ENCODE results near the gene BANK1.

BANK1 gene

DNA sequence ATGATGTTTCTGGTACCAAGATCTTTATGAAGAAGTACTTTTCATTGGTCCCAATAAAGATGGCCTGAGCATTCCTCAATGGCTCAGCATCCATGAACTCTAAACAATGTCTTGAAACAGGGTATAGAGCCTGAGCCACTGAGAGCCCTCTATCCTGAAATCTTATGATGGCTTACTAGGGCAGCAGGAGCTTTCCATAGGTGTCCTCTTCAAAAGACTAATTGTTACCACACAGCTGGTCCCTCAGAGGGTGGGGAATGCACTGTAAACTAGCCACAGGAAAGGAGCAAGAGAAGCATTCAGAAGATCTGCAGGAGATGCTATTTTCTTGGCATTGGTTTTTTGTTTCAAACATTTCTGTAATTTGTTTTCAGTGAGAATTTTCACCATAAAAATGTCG lies 5.6 kb upstream of the BANK1 start:
- no peak for DNase-seq (ENCODE audit: low read depth)
- Histone ChIP-seq H3K9ac (ENCODE audit: low read length) (no peak overlapping the region), H3K36me3 (ENCODE audit: control insufficient read depth, insufficient read depth, low read length, severe bottlenecking) (no peaks in the 10 kb centered on the region), H3K9me3 (ENCODE audit: control insufficient read depth, low read length) (no peaks in the 10 kb centered on the region), H3K4me1 (ENCODE audit: control insufficient read depth, insufficient read depth, low read length) (no peaks in the 10 kb centered on the region), H3K27me3 (replicated peaks; ENCODE audit: control insufficient read depth, insufficient read depth, low read length) (no peaks in the 10 kb centered on the region), H3K4me3 (ENCODE audit: low read length) (no peak overlapping the region)

- H3K27me3 ChIP-seq (replicated peaks; ENCODE audit: control insufficient read depth, insufficient read depth, low read length): no peaks in the 10 kb centered on the region
- H3K36me3 ChIP-seq (ENCODE audit: control insufficient read depth, insufficient read depth, low read length, severe bottlenecking): no peaks in the 10 kb centered on the region
- H3K4me3 ChIP-seq (ENCODE audit: low read length): no peak overlapping the region
- H3K4me1 ChIP-seq (ENCODE audit: control insufficient read depth, insufficient read depth, low read length): no peaks in the 10 kb centered on the region
- no peak overlapping the region for H3K9ac ChIP-seq (ENCODE audit: low read length)
- no peaks in the 10 kb centered on the region for H3K9me3 ChIP-seq (ENCODE audit: control insufficient read depth, low read length)
- no peak for DNase-seq (ENCODE audit: low read depth)
Observed at GRCh38 chr4:101785486-101785885, 5.0 kb upstream of the BANK1 start.

- H3K4me1 ChIP-seq (ENCODE audit: control insufficient read depth, insufficient read depth, low read length): peaks cover 11% of the 10 kb centered on the region
- DNase-seq (ENCODE audit: low read depth): no peak
- H3K9me3 ChIP-seq (ENCODE audit: control insufficient read depth, low read length): no peaks in the 10 kb centered on the region
- no peaks in the 10 kb centered on the region for H3K27me3 ChIP-seq (replicated peaks; ENCODE audit: control insufficient read depth, insufficient read depth, low read length)
- no peaks in the 10 kb centered on the region for H3K36me3 ChIP-seq (ENCODE audit: control insufficient read depth, insufficient read depth, low read length, severe bottlenecking)
- no peak overlapping the region for H3K4me3 ChIP-seq (ENCODE audit: low read length)
- no peak overlapping the region for H3K9ac ChIP-seq (ENCODE audit: low read length)
Observed at GRCh38 chr4:101787701-101788316, 2.7 kb upstream of the BANK1 start.

DNA sequence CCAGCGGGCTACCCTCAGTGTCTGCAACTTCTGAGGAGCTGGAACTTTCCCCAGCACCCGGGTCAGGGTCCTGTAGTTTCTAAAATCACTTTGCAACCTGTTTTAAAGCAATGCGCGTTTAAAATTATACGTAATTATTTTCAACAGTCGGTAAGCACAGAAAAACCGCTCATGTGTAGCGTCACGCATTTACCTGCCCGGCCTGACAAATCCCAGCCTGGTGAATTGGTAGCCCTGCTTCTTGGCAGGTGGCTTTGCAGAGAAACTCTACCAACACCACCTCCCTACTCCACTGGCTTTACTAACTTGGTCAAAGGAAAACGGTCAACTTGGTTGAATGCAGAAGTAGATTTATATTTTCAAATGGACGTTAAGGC lies 640 bp downstream of the BANK1 start:
- Histone ChIP-seq H3K27me3 (replicated peaks; ENCODE audit: control insufficient read depth, insufficient read depth, low read length) (no peaks in the 10 kb centered on the region), H3K9ac (ENCODE audit: low read length) (peak overlapping the region; percentile 71), H3K9me3 (ENCODE audit: control insufficient read depth, low read length) (no peaks in the 10 kb centered on the region), H3K36me3 (ENCODE audit: control insufficient read depth, insufficient read depth, low read length, severe bottlenecking) (no peaks in the 10 kb centered on the region), H3K4me1 (ENCODE audit: control insufficient read depth, insufficient read depth, low read length) (peaks cover 17% of the 10 kb centered on the region), H3K4me3 (ENCODE audit: low read length) (peak overlapping the region; percentile 73)
- no peak for DNase-seq (ENCODE audit: low read depth)

GRCh38 chr4:101792056-101792590 lies 1.6 kb downstream of the BANK1 start:
- no peak overlapping the region for H3K9ac ChIP-seq (ENCODE audit: low read length)
- peak; percentile 51 for DNase-seq (ENCODE audit: low read depth)
- peaks cover 17% of the 10 kb centered on the region for H3K4me1 ChIP-seq (ENCODE audit: control insufficient read depth, insufficient read depth, low read length)
- no peak overlapping the region for H3K4me3 ChIP-seq (ENCODE audit: low read length)
- H3K36me3 ChIP-seq (ENCODE audit: control insufficient read depth, insufficient read depth, low read length, severe bottlenecking): no peaks in the 10 kb centered on the region
- H3K27me3 ChIP-seq (replicated peaks; ENCODE audit: control insufficient read depth, insufficient read depth, low read length): no peaks in the 10 kb centered on the region
- no peaks in the 10 kb centered on the region for H3K9me3 ChIP-seq (ENCODE audit: control insufficient read depth, low read length)

DNA sequence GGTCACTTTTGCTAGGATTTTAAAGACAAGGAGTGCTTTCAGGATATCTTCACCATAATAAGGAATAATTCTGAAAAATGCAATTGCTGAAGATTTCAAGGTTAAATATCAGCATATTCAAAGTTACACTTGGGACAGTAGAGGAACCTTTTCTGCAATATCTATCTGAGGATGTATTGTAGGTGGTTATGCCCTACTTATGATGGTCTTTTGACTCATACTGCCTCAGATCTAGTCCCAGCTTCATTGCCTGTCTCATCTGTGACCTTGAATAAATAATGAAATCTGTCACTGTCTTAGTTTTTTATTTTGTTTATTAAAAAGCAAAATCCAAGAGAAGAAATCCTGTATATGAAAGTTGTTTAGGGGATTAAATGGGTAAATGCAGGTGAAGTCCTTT lies 2.9 kb downstream of the BANK1 start:
- Histone ChIP-seq H3K4me3 (ENCODE audit: low read length) (no peak overlapping the region), H3K4me1 (ENCODE audit: control insufficient read depth, insufficient read depth, low read length) (peaks cover 17% of the 10 kb centered on the region), H3K9me3 (ENCODE audit: control insufficient read depth, low read length) (peaks cover 4% of the 10 kb centered on the region), H3K9ac (ENCODE audit: low read length) (no peak overlapping the region), H3K36me3 (ENCODE audit: control insufficient read depth, insufficient read depth, low read length, severe bottlenecking) (no peaks in the 10 kb centered on the region), H3K27me3 (replicated peaks; ENCODE audit: control insufficient read depth, insufficient read depth, low read length) (no peaks in the 10 kb centered on the region)
- DNase-seq (ENCODE audit: low read depth): no peak

DNA sequence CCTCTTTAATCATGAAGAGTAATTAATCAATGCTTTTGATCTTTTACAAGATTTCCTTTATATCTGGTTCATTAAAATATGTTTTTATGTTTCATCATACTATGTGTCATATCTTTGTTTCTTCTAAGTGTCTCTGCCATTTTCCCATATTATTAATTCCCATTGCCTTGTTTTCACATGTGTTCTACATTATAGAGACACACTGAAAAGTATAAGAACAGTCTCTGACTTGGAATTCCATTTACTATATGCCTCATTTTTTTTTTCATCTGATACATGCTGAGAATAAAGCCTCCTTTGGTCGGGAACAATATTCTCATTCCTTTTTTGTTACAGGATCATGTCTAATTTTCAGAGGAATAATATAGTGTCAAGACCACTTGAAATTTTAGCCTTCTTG lies 4.3 kb downstream of the BANK1 start:
- Histone ChIP-seq H3K4me3 (ENCODE audit: low read length) (no peak overlapping the region), H3K9me3 (ENCODE audit: control insufficient read depth, low read length) (peaks cover 4% of the 10 kb centered on the region), H3K27me3 (replicated peaks; ENCODE audit: control insufficient read depth, insufficient read depth, low read length) (no peaks in the 10 kb centered on the region), H3K9ac (ENCODE audit: low read length) (no peak overlapping the region), H3K36me3 (ENCODE audit: control insufficient read depth, insufficient read depth, low read length, severe bottlenecking) (no peaks in the 10 kb centered on the region), H3K4me1 (ENCODE audit: control insufficient read depth, insufficient read depth, low read length) (peaks cover 17% of the 10 kb centered on the region)
- DNase-seq (ENCODE audit: low read depth): peak; percentile 17

- no peak overlapping the region for H3K9ac ChIP-seq (ENCODE audit: low read length)
- H3K9me3 ChIP-seq (ENCODE audit: control insufficient read depth, low read length): peaks cover 4% of the 10 kb centered on the region
- DNase-seq (ENCODE audit: low read depth): no peak
- H3K27me3 ChIP-seq (replicated peaks; ENCODE audit: control insufficient read depth, insufficient read depth, low read length): no peaks in the 10 kb centered on the region
- H3K4me1 ChIP-seq (ENCODE audit: control insufficient read depth, insufficient read depth, low read length): peaks cover 17% of the 10 kb centered on the region
- H3K4me3 ChIP-seq (ENCODE audit: low read length): no peak overlapping the region
- H3K36me3 ChIP-seq (ENCODE audit: control insufficient read depth, insufficient read depth, low read length, severe bottlenecking): no peaks in the 10 kb centered on the region
Observed at GRCh38 chr4:101795704-101796103, 5.2 kb downstream of the BANK1 start.

- Histone ChIP-seq H3K4me3 (ENCODE audit: low read length) (no peak overlapping the region), H3K27me3 (replicated peaks; ENCODE audit: control insufficient read depth, insufficient read depth, low read length) (no peaks in the 10 kb centered on the region), H3K9ac (ENCODE audit: low read length) (no peak overlapping the region), H3K4me1 (ENCODE audit: control insufficient read depth, insufficient read depth, low read length) (peaks cover 7% of the 10 kb centered on the region), H3K9me3 (ENCODE audit: control insufficient read depth, low read length) (peaks cover 4% of the 10 kb centered on the region), H3K36me3 (ENCODE audit: control insufficient read depth, insufficient read depth, low read length, severe bottlenecking) (no peaks in the 10 kb centered on the region)
- no peak for DNase-seq (ENCODE audit: low read depth)
Observed at GRCh38 chr4:101801958-101802357, 11.4 kb downstream of the BANK1 start.

DNA sequence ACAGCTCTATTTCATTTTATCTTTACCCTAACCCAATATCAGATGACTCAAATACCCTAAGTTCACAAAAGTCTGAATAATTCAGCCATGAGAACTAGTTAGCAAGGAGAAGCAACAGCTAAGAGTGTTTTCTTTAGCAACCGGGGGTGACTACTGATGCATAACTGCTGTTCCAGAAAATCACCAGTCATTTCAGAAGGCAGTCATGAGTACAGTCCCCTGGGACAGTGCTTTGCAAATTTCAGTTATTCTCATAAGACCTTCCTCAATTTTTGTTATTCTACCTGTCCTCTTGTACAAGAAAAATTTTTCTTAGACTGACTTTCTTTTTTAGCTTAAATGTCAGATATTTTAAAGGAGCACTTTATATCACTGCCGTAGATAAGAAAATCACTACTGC lies 16.4 kb downstream of the BANK1 start:
- H3K4me1 ChIP-seq (ENCODE audit: control insufficient read depth, insufficient read depth, low read length): peaks cover 12% of the 10 kb centered on the region
- H3K9me3 ChIP-seq (ENCODE audit: control insufficient read depth, low read length): no peaks in the 10 kb centered on the region
- peak; percentile 39 for DNase-seq (ENCODE audit: low read depth)
- H3K4me3 ChIP-seq (ENCODE audit: low read length): peak overlapping the region; percentile 7
- H3K9ac ChIP-seq (ENCODE audit: low read length): no peak overlapping the region
- H3K27me3 ChIP-seq (replicated peaks; ENCODE audit: control insufficient read depth, insufficient read depth, low read length): no peaks in the 10 kb centered on the region
- H3K36me3 ChIP-seq (ENCODE audit: control insufficient read depth, insufficient read depth, low read length, severe bottlenecking): no peaks in the 10 kb centered on the region

- Histone ChIP-seq H3K9me3 (ENCODE audit: control insufficient read depth, low read length) (no peaks in the 10 kb centered on the region), H3K4me1 (ENCODE audit: control insufficient read depth, insufficient read depth, low read length) (peaks cover 12% of the 10 kb centered on the region), H3K27me3 (replicated peaks; ENCODE audit: control insufficient read depth, insufficient read depth, low read length) (no peaks in the 10 kb centered on the region), H3K36me3 (ENCODE audit: control insufficient read depth, insufficient read depth, low read length, severe bottlenecking) (no peaks in the 10 kb centered on the region), H3K4me3 (ENCODE audit: low read length) (peak overlapping the region; percentile 7), H3K9ac (ENCODE audit: low read length) (no peak overlapping the region)
- no peak for DNase-seq (ENCODE audit: low read depth)
Observed at GRCh38 chr4:101807351-101807750, 16.8 kb downstream of the BANK1 start.

- no peak overlapping the region for H3K9ac ChIP-seq (ENCODE audit: low read length)
- no peak for DNase-seq (ENCODE audit: low read depth)
- H3K36me3 ChIP-seq (ENCODE audit: control insufficient read depth, insufficient read depth, low read length, severe bottlenecking): no peaks in the 10 kb centered on the region
- no peaks in the 10 kb centered on the region for H3K27me3 ChIP-seq (replicated peaks; ENCODE audit: control insufficient read depth, insufficient read depth, low read length)
- peaks cover 3% of the 10 kb centered on the region for H3K4me1 ChIP-seq (ENCODE audit: control insufficient read depth, insufficient read depth, low read length)
- no peaks in the 10 kb centered on the region for H3K9me3 ChIP-seq (ENCODE audit: control insufficient read depth, low read length)
- H3K4me3 ChIP-seq (ENCODE audit: low read length): no peak overlapping the region
Observed at GRCh38 chr4:101813604-101814003, 23.1 kb downstream of the BANK1 start.

All from adipocyte (in vitro differentiated cells).